ENCODE data around the gene SBF2. TPM values are rescaled to one million over a fixed set of nuclear protein-coding genes. Genes with fewer than 3 reads are reported as not detected.

SBF2 gene
- polyA plus RNA-seq, 1 donor (not counting 4 experiments of a cell fraction or from before 2014, with no cell fraction given), result 24.5 TPM

GRCh38 chr11:9762531-9762930 is 531.5 kb downstream of the SBF2 start:
- Histone ChIP-seq H4K20me1 (ENCODE audit: control insufficient read depth, extremely low read depth, insufficient read depth, low read length) (no peaks in the 10 kb centered on the region), H3K4me2 (ENCODE audit: control insufficient read depth, extremely low read depth, insufficient read depth, low read depth, low read length) (no peak overlapping the region), H3K79me2 (ENCODE audit: control insufficient read depth, insufficient read depth, low read length) (no peaks in the 10 kb centered on the region), H3K9ac (ENCODE audit: control insufficient read depth, extremely low read depth, insufficient read depth, low read length) (no peak overlapping the region), H3K27ac (ENCODE audit: control insufficient read depth, insufficient read depth, low read length) (no peak overlapping the region), H3K9me3 (ENCODE audit: control insufficient read depth, low read depth, low read length) (no peaks in the 10 kb centered on the region), H3K27me3 (ENCODE audit: control insufficient read depth, extremely low read depth, insufficient read depth, low read length) (no peaks in the 10 kb centered on the region), H3K4me3 (ENCODE audit: control insufficient read depth in 2 of 3, extremely low read depth in 1 of 3, insufficient read depth in 2 of 3, low read depth in 1 of 3, low read length in 3 of 3) (no peak overlapping the region), H3K36me3 (ENCODE audit: control insufficient read depth in 2 of 2, extremely low read depth in 1 of 2, insufficient read depth in 2 of 2, low read length in 2 of 2) (no peaks in the 10 kb centered on the region), H2AFZ (ENCODE audit: control insufficient read depth, low read length) (no peak overlapping the region), H3K9me1 (ENCODE audit: control insufficient read depth, extremely low read depth, insufficient read depth, low read length) (peaks cover 2% of the 10 kb centered on the region), H3K4me1 (ENCODE audit: control insufficient read depth, extremely low read depth, insufficient read depth, low read length) (peaks cover 43% of the 10 kb centered on the region)
- dilution Hi-C loops (cut with MboI; ENCODE audit: extremely low pct_ligation_motif_present, low sequenced_read_pairs), result no loop called here
- FAIRE-seq, result no peak
- DNase-seq (ENCODE audit: low read depth, low spot score), result no peak
- TF ChIP-seq EZH2 (IDR thresholded peaks at IDR 0.05; ENCODE audit: low read length) (no peak), CTCF (optimal IDR thresholded peaks at IDR 0.05 in 1 of 3, IDR thresholded peaks at IDR 0.05 in 1 of 3, conservative IDR thresholded peaks at IDR 0.05 in 1 of 3; ENCODE audit: extremely low read depth in 1 of 3, insufficient read depth in 2 of 3, low read length in 3 of 3) (no peak)

GRCh38 chr11:9761441-9761945 is 532.5 kb downstream of the SBF2 start:
- DNase-seq (ENCODE audit: low read depth, low spot score) (no peak), FAIRE-seq (peak; percentile 51)
- Histone ChIP-seq H3K9me3 (ENCODE audit: control insufficient read depth, low read depth, low read length) (no peaks in the 10 kb centered on the region), H3K4me3 (ENCODE audit: control insufficient read depth in 2 of 3, extremely low read depth in 1 of 3, insufficient read depth in 2 of 3, low read depth in 1 of 3, low read length in 3 of 3) (no peak overlapping the region), H4K20me1 (ENCODE audit: control insufficient read depth, extremely low read depth, insufficient read depth, low read length) (no peaks in the 10 kb centered on the region), H3K27me3 (ENCODE audit: control insufficient read depth, extremely low read depth, insufficient read depth, low read length) (no peaks in the 10 kb centered on the region), H3K79me2 (ENCODE audit: control insufficient read depth, insufficient read depth, low read length) (no peaks in the 10 kb centered on the region), H3K9me1 (ENCODE audit: control insufficient read depth, extremely low read depth, insufficient read depth, low read length) (peaks cover 2% of the 10 kb centered on the region), H3K4me1 (ENCODE audit: control insufficient read depth, extremely low read depth, insufficient read depth, low read length) (peaks cover 50% of the 10 kb centered on the region), H3K27ac (ENCODE audit: control insufficient read depth, insufficient read depth, low read length) (peak overlapping the region; percentile 22), H3K9ac (ENCODE audit: control insufficient read depth, extremely low read depth, insufficient read depth, low read length) (peak overlapping the region; percentile 1), H2AFZ (ENCODE audit: control insufficient read depth, low read length) (no peak overlapping the region), H3K36me3 (ENCODE audit: control insufficient read depth in 2 of 2, extremely low read depth in 1 of 2, insufficient read depth in 2 of 2, low read length in 2 of 2) (no peaks in the 10 kb centered on the region), H3K4me2 (ENCODE audit: control insufficient read depth, extremely low read depth, insufficient read depth, low read depth, low read length) (peak overlapping the region; percentile 51)
- no peak for TF ChIP-seq CTCF (optimal IDR thresholded peaks at IDR 0.05 in 1 of 3, IDR thresholded peaks at IDR 0.05 in 1 of 3, conservative IDR thresholded peaks at IDR 0.05 in 1 of 3; ENCODE audit: extremely low read depth in 1 of 3, insufficient read depth in 2 of 3, low read length in 3 of 3)
- no peak for TF ChIP-seq EZH2 (IDR thresholded peaks at IDR 0.05; ENCODE audit: low read length)
- dilution Hi-C loops (cut with MboI; ENCODE audit: extremely low pct_ligation_motif_present, low sequenced_read_pairs), result no loop called here

All from keratinocyte (primary cell).